HL-60/S4 treated with retinoic acid at 250 ng/mL for 4 days and 3 days (cell line): Measurements from ENCODE around the gene BOLA1.
"Not testable (repeated sequence)": the region's sequence is repeated elsewhere in the genome, so short reads cannot be mapped to it uniquely, and the experiment has no call there.

Experiments used
- in situ Hi-C: fragments of 300-500 bp; cut with MboI; formaldehyde crosslinking; loops from 2 replicates; pipeline ENCODE4 v1.7.0; 2022; ENCODE audit warnings: low sequenced_read_pairs

Gene BOLA1

DNA sequence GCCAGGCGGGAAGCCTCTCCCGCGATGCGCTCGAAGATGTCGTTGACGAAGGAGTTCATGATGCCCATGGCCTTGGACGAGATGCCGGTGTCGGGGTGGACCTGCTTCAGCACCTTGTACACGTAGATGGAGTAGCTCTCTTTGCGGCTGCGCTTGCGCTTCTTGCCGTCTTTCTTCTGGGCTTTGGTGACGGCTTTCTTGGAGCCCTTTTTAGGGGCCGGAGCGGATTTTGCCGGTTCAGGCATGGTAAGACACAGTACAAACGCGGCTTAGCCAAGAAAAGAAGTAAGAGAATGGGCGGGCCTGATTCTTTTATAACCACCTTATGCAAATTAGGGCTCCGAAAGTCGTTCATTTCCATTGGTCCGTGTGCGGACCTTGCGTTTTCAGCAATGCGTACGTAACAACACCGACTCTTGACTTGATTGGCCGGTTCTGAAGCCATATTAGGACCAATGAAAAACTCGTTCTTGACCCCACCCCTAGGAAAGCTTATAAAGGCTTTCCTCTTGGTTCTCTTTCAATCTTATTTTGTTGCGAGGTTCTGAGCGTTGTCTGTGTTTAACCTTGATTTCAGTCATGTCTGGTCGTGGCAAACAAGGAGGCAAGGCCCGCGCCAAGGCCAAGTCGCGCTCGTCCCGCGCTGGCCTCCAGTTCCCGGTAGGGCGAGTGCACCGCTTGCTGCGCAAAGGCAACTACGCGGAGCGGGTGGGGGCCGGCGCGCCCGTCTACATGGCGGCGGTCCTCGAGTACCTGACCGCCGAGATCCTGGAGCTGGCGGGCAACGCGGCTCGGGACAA, 12.8 kb upstream of the BOLA1 start:
- in situ Hi-C loops: no loop called here

DNA sequence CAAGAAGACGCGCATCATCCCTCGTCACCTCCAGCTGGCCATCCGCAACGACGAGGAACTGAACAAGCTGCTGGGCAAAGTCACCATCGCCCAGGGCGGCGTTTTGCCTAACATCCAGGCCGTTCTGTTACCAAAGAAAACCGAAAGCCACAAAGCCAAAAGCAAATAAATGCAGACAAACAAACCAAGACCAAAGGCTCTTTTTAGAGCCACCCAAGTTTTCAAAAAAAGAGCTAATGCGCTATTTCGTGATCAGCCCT, 12.2 kb upstream of the BOLA1 start:
- in situ Hi-C loops: not testable (repeated sequence)

DNA sequence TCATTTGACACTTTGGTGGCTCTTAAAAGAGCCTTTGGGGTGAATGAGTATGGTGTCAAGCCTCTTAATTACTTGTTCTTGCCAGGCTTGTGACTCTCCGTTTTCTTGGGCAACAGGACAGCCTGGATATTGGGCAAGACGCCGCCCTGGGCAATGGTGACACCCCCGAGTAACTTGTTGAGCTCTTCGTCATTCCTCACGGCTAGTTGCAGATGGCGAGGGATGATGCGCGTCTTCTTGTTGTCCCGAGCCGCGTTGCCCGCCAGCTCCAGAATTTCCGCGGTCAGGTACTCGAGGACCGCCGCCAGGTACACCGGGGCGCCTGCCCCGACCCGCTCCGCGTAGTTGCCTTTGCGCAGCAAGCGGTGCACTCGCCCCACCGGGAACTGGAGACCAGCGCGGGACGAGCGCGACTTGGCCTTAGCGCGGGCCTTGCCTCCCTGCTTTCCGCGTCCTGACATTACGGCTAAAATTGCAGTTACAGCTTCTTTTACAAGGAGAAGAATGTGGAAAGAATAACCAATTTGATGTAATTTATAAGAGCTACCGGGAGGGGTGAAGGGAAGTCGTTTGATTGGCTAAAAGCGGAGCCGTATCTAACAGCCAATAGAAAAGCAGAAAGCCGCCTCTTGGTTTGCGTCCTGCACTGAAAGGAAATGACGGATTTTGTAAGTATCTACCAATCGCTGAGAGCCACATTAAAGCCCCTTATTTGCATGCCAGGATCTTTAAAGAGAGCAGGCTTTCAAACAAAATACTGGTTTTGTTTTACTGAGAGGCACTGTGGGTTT, 11.7 kb upstream of the BOLA1 start:
- in situ Hi-C loops: no loop called here

DNA sequence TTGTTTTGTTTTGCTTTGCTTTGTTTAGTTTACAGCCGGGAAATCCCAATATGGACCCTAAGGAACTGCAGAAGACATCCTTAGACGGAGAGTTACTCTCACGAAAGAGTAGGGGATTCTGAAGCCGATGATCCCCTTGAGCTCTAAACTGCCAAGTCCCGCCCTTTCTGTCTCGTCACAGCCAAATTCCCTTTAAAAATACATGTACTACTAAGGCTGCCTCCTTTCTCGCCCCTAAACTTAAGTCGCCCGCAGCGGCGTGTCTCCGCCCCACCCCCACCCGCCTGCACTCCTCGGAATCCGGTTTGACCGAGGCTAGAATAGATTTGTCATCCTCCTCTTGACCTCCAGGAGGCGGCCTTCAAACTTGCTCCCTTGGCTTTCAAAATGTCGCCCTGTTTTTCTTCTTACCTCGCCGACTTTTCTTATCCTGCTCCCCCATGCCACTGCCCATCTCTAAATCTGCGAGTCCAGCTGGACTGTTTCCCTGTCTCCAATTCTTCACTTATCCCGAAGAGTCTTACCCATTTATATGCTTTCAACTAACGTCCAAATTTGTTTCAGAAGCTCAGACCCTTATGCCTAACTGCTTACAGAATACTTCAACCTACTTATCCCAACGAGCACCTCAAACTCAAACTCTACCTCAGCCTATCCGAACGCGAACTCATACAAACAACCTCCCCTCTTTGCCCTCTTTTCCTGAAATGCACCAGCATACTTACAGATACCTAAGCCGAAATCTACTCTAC, 10.9 kb upstream of the BOLA1 start:
- in situ Hi-C loops: no loop called here

DNA sequence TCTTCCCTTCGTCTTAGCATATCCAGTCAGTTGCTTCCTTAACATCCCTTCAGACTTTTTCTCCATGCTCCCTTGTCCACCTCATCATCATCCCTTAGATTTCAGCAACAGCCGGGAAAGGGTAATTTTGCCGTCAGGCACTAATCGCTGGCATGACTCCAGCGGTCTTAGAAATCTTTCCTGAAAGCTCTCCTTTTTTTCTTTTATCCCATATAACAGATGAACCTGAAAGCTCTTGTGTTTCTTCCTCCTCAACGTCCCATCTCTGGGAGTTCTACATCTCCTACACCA, 10.4 kb upstream of the BOLA1 start:
- in situ Hi-C loops: no loop called here

DNA sequence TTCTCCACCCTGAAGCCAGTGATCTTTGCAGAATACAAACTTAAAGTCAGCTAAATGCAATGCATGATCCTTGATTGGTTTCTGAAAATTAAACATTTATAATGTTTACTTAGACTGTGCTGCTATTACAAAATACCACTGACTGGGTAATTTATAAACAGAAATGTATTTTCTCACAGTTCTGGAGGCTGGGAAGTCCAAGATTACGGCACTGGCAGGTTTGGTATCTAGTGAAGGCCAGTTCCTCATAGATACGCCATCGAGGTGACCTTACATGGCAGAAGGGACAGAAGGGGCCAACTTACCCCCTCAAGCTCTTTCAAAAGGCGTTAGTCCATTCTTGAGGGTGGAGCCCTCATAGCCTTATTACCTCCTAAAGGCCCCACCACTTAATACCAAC, 2.8 kb upstream of the BOLA1 start:
- in situ Hi-C loops: no loop called here

DNA sequence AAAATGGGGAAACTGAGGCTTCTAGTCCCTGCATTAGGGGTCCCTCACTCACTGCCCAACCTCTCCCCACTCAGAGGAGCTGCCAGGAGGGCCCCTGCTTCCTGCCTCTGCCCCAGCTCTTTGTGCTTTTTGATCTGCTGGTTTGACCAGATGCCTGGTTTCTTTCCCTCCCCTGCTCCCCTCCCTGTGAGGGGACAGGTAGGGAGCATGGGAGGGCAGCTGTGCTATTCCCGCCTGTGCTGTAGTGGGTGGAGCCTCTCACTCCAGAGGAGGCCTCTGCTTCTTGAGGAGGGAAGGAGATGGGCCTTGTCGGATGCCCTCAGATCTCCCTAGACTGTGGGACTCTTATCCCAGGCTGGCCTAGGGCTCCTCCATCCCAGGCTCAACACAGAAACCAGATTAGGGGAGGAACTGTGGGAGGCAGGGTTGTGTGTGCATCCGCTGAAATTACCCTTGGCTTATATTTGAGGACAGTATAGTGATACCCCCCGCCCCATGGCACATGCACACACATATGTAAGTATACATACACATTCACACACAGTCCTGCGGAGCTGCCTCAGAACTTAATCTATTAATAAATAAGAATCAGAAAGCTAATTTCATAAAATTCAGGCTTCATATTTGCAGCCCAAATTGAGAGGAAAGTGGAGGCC, 4.6 kb downstream of the BOLA1 start:
- in situ Hi-C loops: loop anchor here (10.0 kb wide), 1 partner anchor 291 kb away; no protein-coding TSS in a partner anchor

DNA sequence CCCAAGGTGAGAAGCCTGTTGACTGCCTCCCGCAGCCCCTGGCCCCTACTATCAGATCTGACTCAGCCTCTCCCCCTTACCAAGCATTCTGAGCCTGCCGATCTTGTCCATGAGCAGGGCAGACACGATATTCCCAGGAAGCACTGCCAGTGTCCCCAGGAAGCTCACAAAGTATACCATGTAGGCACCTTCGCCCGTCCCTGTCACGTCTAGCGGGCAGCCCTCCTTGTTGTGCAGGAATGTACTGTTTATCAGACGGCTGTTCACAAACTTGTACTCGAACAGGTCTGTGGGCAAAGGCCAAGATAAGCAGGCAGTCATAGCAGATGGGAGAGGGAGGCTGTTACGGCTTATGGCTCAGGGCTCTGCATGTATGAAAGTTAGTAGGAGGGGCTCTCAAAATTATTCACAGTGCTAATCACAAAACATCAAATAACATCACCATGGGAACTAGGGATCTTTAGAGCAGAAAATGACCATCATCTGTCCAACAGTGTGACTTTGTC, 7.3 kb downstream of the BOLA1 start:
- in situ Hi-C loops: loop anchor here (10.0 kb wide), 1 partner anchor 288 kb away; no protein-coding TSS in a partner anchor

DNA sequence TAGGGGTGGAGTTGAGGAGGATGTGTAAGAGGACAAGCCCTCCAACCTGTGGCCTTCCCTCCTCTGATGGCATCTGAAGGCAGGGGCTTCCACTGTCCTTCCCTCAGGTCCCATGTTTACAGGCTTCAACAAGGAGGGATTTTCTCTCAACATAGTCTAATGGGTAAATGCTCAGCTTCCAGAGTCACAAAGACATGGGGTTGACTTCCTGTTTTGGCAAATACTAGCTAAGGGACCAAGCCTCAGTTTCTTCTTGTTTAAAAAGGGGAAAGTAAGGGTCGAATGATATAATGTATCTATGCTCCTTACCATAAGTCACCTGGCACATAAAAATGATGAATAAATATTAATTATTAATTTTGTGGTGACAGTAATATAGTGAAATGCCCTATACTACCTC, 15.2 kb downstream of the BOLA1 start:
- in situ Hi-C loops: no loop called here

DNA sequence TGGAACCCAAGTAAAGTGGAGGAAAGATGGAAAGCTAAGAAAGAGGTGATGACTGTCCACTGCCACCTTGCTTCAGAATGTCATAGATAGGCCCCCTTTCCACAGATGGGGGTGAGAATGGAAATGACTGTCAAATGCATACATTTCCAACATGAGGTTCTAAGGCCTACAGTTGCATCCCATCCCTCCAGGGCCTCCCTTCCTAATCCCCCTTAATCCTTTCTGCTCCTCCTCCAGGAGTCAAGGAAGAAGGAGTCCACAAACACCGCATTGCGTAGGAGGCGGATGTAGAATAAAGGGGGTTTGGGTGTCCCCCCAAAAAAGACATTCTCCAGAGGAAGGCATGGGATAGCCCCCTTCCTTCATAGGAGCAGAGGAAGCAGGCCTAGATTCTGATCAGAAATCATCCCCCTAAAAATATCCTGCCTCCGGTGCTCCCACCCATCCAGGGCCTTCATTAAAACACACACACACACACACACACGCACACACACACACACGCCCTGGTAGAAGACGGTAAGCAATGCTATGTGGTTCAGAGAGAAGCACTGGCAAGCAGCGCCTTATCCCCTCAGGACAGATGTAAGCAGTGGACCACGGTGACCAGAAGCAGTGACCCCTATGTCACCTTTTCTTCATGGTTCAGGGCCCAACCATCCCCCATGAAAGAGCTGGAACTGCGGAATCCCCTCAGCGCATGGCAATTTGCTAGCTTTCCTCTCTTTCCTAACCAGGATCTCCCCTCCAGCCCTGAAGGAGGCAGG, 16.2 kb downstream of the BOLA1 start:
- in situ Hi-C loops: no loop called here

DNA sequence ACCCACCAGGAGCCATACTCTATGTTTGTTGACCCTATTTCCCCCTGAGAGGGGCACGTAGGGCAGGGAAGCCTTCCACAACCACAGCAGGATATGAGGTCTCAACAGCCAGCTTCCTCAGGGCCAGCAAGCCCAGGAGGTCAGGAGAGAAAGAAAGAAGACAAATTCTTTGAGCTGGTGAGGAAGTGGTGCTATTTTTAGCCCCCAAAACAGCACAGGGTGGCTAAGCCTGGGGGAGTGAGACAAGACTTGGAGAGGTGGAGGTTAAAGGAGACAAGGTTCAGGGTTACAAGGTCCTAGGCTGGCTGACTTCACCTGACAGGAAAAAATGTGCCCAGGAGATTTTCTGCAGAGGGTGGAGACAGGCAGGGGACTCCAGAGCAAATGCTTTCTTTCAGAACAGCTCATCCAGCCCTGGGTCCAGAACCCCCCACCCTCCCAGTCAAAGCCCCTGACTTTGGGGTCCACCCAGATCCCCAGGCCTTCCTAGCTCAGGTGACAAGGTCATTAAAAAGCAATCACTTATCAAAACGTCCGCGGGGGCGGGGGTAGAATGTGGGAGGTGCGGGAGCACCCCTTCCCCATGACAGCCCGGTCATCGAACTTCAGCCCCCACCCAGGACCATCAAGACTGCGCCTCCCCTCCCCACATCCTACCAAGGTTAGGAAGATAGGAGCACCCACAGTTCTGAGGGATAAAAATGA, 17.0 kb downstream of the BOLA1 start:
- in situ Hi-C loops: no loop called here

DNA sequence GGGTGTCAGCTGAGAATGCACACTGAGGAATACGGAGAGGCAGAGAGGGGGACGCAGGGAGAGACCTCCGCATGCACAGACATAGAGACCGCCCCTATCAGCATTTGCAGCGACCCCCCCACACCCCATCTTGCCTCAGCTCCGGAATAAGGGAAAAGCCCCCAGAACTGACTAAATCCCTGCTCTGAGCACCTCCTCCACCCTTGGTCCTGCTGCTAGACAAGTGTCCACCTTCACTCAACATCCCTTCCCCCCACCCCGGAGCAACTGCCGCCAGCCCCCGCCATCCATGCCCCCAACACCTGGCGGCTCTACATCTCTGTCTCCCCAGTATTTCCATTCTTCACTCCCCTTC, 17.5 kb downstream of the BOLA1 start:
- in situ Hi-C loops: no loop called here

DNA sequence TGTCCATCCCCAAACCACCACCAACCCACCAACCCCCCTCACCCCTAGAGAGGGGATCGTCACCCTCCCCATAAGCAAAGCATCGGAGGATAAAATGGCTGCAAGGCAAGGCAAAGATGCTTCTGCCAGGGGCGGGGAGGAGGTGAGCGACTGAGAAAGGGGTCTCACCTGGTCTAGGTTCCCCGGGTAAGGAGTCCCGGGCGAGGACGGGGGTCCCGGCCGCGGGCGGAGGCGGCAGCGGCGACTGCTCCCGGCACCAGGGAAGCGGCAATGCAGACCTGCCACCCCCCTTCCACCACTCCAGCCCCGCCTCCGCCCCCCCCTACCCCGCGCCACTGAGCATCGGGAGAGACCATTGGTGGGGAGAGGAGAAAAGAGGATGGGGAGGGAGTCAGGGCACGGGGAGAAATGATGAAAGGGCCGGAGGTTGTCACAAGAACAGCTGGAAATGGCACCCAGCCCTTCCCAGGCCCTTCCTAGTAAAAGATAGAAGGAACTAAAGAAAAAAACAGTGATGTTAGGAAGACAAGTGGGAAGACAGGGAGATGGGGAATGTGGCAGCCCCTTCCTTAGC, 18.3 kb downstream of the BOLA1 start, which contains the start of gene SV2A:
TSS of gene SV2A (minus strand) at position 274 of the 574 bp plus-strand sequence. CDS start 4,004 bp downstream, outside the sequence.
- in situ Hi-C loops: no loop called here

DNA sequence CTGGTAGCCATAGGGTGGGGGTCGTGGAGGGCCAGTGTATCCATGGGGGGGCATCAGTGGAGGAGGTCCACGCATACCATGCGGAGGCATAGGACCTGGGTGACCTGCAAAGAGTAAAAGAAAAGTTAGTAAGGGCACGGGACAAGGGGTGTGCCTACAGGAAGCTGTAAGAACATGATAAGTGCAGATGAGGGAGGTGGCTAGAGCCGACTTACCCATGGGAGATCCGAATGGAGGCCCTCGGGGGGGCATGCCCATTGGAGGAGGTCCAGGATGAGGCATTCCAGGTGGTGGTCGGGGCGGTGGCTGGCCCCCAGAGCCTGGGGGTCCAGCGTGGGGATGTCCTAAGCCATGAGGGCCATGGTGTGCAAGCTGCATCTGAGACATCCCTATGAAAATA, 24.3 kb downstream of the BOLA1 start:
- in situ Hi-C loops: no loop called here

DNA sequence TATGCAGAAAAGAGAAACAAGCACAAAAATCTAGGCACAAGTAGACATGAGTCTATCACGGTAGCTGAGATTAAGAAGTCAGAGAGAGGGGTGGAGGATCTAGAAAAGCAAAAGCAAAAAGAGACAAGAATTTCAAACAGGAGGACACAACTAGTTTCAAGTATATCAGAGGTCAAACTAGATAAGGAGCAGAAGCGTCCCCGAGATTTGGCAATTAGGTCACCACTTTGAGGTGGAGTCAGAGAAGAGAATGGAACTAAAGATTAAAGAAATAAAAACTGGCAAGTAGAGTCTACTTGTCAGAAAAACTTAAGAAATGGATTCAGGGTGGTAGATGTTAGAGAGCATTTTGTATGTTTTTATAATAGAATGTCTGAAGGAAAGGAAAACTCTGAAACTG, 26.0 kb downstream of the BOLA1 start:
- in situ Hi-C loops: no loop called here

DNA sequence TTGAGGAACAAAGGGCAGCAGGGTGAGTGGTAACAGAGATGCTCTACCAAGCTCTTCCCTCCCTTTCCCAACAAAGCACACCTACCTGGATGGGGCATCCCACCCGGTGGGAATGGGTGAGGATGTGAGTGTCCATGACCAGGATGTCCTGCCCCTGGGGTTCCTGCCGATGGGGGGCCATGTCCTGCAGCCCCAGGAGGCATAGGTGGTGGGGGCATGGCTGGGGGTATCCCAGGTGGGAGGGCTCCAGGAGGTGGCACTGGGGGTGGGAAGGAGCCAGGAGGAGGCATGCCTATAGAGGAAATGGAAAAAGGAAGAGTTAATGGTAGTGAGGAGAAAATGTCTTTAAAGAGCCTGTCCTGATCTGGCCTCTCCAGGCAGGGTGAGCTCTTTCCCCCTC, 26.4 kb downstream of the BOLA1 start:
- in situ Hi-C loops: no loop called here

DNA sequence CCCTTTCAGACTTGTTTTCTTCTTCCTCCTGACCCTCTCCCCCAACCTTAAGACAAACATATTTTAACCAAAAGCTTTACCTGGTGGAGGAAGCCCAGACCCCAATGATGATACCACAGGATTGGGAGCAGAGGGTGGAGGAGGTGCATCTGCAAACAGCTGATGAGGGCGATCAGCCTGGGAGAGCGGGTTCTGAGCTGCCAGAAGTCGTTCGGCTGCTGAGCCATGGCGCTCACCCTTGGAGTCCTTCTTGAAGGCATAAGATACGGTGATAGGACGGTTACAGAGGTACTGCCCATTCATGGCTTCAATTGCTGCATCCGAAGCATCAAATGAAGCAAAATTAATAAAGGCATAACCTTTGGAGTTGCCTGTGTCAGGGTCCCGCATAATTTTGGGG, 26.9 kb downstream of the BOLA1 start:
- in situ Hi-C loops: no loop called here

DNA sequence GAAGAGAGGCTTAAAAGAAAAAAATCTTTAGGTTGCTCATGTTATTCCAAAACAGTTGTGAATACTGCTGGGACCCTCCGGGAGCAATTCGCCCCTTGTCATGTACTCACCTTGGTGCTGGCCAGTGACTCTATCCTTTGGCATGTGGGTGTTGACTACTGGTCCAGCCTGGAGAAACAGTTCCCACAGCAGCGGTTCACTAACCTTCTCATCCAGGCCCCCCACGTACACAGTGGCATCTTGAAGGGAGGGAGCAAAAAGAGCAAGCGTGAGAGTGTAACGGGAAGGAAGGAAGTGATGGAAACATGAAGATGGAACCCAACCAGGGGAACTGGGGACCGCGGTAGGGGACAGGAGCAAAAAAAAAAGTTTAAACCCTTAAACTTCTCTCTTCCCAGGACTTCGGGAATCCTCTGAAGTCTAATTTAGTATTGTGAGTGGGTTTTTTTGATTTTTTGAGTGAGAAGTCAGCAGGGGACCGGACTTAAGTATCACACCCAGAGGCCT, 27.7 kb downstream of the BOLA1 start:
- in situ Hi-C loops: no loop called here
